CD4-positive, alpha-beta T cell treated with Interleukin-17A for 1 hour (primary cell): Measurements from ENCODE around the gene PPP2R5E.

Experiments used
- DNase-seq: peaks from one replicate; pipeline ENCODE4 v3.0.0-alpha.2; 2020

Gene PPP2R5E

GRCh38 chr14:63468294-63468693 is 74.9 kb downstream of the PPP2R5E start:
- no peak for DNase-seq

GRCh38 chr14:63467440-63468072 is 75.6 kb downstream of the PPP2R5E start:
- DNase-seq = no peak

DNA sequence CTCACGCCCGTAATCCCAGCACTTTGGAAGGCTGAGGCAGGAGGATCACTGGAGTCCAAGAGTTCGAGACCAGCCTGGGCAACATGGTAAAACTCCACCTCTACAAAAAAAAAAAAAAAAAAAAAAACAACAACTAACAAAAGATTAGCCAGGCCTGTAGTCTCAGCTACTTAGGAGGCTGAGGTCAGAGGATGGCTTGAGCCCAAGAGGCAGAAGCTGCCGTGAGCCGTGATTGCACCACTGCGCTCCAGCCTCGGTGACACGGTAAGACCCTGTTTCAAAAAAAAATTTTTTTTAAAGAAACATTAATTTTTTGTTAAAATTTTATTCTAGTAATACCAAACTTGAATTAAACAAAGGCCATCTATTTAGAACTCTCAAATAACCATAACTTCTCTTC is 77.8 kb downstream of the PPP2R5E start:
- no peak for DNase-seq

DNA sequence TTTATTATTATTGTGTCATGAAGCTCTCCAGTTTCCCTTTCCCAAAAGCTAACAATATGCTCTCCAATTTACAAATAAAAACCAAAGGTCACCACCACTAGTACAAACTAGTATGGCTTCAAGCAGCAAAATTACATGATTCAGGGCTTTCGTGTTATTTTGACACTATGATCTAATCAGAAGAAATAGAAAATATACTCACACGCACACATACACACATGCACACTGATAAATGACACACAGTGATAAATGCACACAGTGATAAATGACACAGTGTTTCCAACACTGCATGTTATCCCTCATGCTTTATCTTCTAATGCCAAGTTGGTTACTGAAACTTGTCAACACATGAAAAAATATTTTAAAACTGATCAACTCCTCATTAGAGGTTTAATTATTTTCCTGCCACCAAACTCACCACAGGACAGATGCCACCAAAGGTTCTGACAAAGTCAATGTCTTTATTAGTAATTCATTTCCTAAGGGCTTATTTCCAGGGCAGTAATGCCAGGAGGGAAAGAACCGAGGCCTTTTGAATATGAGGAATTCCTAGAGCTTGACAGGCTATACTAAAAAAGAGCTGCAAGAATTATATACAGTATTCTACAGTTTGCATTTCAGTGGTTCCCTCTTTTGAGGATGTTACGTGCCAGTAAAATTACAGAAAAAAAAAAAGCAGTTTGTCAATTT is 82.4 kb downstream of the PPP2R5E start:
- DNase-seq = no peak

- DNase-seq = no peak
Measured at GRCh38 chr14:63459738-63460137, 83.4 kb downstream of the PPP2R5E start.

DNA sequence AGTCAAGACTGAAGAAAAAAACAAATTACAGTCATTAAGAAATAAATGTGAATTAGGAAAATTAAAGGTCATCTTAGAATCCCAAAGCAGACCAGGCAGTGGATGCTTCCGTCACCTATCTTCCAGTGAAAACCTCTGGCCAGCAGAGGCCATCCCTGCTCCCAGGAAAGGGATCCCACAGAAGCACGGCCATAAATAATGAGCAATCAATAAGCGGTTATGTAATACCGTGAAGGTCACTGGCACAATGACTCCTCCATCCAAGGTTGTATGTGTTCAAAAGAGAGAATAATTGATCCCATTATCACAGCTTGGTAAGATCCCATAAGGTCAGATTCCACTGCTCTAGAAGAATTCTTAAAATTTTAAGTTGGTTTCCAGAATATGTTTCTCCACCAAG is 85.7 kb downstream of the PPP2R5E start:
- DNase-seq = no peak

DNA sequence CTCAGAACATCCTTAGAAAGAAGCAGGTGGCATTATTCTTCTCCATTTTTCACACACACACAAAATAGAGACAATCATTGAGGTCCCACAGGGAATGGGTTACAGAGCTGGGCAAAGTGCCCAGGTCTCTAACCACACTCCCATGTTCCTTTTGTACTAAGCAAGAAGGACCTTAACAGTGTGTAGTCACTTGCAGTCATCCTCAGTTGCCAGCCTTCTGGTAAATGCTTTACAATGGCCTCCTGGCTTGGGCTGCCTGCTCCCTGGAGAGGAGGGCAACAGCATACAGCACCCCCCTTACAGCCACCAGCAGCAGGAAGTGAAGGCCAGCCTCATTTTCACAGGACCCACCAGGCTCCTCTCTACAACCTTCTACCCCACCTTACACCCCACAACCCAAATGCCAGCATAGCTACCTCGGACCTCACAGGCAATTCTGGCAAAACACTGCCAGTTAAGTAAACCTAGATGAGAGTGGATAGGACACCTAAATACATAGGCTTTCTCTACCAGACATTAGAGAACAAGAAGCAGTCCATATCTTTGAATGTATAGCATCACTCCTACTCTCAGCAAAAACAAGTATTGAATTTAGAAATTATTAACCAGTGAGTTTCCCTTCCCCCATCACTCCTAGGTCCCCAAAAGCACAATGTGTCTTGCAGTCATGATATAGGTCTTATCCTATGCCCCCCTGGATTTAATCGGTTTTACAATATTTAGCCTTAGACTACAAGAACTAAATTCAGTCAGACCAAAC is 88.1 kb downstream of the PPP2R5E start:
- DNase-seq = no peak

- DNase-seq = no peak
Measured at GRCh38 chr14:63454436-63454835, 88.7 kb downstream of the PPP2R5E start.

DNA sequence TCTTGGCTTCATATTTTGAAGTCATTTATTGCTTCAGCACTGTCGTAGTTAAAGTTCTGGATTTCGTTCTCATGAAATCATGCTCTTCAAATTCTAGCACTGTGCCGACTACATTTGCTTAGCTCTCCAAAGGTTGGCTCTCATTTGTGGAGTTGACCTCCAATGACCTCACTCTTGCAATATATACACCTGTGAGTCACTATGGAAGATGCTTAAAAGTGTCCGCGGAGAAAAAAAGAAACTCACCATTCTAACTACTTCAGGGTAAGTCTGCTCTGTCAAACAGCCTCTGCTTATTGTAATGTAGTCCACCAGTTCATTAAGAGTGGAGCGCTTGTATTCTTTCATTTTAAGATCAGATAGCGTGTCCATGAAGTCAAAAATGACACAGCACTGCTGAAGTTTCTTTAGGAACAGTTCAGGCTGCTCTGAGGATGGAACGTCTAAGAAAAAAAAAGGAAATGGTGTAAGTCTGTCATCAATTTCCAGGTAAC is 89.7 kb downstream of the PPP2R5E start:
- DNase-seq = no peak

- no peak for DNase-seq
Measured at GRCh38 chr14:63452796-63453195, 90.4 kb downstream of the PPP2R5E start.

- DNase-seq = no peak
Measured at GRCh38 chr14:63448841-63449240, 94.3 kb downstream of the PPP2R5E start.

GRCh38 chr14:63444588-63444987 is 98.6 kb downstream of the PPP2R5E start:
- DNase-seq = no peak

DNA sequence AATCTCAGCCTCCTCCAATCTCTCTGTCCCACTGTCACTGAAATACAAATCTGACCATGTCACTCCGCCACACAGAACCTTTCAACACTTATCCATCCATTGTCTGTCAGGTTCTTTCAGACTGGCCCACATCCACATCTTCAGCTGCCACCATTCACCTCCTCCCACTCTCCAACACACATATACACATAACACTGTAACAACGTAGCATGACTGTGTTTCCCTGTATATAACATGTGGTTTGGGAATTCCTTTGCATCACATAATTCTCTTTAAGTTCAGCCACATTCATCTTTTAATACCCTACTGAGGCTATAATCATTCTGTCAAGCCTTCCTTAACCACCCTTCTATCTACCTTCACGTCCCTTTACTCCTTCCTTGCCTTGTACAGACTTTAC is 99.2 kb downstream of the PPP2R5E start:
- DNase-seq = no peak

DNA sequence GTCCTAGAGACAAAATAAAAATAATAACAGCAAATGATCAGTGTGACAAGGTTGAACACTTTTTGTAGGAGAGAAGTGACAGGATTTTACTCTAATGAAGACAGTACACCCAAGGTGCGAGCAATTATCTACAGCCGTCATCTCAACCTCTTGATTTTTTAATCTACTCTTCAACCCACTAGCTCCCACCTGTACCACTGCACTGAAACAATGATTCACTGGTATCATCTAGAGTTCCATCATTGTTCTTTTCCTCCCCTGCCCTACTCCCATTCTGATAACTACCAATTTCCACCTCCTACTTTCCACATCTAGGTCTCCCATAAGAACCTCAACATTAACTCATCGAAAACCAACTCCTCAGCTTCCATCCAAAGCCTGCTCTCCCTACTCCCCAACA is 99.8 kb downstream of the PPP2R5E start:
- no peak for DNase-seq

DNA sequence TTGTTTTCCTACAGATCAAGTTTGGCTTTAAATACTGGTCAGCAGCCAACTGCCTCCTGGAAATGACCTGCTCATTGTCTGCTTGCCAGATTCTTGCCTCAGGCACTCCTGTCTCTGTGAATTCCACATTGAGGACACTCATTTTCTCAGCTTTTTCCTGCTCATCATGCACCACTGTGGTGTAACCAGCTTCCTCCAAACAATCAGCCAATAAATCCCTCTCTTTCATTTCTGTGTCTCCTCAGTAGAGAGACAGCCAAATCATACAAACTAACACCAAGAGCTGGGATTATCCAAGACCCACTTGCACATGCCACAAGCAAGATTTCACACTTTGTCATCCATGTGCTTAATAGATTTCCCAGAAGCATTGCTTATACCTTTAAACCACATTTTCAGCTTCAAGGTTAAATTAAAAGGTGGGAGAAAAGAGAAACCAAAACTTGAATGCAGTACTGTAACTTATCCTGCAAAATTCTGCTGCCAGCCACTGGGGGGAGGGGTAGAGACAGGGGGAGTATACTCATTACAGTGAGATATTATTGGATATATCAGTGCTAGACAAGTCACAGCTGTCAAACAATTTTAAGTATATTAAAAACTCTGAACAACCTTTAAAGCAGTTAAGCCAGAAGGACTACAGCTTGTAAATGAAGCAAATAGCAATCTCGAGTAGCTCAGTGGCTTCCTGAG is 105.0 kb downstream of the PPP2R5E start:
- DNase-seq = peak; percentile 36

DNA sequence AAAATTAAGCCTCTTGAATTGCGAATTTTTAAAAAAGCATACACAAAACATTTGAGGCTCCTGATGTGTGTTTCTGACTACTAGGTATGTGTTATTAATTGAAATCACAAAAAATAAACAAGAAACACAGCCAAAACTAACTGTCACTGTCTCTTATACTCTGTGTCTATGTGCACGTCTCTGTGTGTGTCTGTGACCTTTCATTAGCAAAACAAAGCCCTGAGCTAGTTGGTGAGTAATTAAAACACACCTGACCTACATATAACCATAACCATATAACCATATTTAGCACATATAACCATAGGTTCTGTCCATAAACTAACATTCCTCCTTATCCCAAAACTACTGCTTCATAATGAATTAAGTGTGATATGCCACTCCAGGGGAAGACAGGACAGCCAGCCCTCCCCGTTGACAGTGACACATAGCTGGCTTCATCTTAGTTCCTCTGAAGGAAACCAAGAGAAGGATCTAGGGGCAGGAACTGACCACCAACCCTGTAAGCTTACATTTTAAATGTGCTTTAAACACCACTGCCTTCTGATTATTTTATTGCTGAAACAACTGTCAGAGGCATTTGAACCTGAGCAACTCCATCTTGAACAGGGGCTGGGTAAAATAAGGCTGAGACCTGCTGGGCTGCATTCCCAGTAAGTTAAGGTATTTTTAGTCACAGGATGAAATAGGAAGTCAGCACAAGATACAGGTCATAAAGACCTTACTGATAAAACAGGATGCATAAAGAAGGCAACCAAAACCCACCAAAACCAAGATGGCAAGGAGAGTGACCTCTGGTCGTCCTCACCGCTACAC is 106.7 kb downstream of the PPP2R5E start:
- DNase-seq = no peak

- DNase-seq = no peak
Measured at GRCh38 chr14:63435838-63436237, 107.3 kb downstream of the PPP2R5E start.

- DNase-seq = no peak
Measured at GRCh38 chr14:63435204-63435603, 108.0 kb downstream of the PPP2R5E start.

GRCh38 chr14:63432888-63433552 is 110.2 kb downstream of the PPP2R5E start:
- no peak for DNase-seq

DNA sequence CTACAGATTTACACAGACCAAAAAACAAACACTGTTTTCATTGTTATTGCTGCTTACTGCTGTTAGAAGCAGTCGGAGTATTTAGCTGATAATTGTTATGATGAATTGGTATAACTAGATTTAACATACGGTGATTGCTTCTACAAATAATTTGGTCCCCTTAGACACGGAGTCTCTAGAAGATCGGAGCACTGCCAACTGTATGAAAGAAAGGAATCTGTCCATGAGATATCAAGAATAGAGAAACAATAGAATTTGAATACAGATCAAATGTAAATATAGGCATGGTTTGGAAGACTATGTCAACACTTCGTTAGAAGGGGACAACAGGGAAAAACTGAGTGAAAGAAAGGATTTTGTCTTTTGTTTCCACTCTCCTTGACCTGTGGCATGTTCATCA is 110.9 kb downstream of the PPP2R5E start:
- no peak for DNase-seq

DNA sequence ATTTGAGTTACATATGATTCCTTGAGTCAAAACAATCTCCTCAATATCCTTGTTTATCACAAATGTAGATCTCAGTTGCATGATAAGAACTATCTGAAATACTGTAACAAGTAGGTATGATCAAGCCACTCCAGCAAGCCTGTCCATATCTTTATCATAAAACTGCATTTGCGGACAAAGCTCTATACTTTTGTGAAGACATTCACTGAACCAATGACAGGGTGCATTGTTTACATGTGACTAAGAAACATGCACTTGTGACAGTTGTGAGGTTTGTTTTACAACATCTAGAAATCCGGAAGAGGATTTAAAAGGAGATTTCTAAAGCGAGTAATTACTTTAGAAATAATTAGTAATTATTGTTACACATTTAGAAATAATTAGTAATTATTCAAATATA is 111.7 kb downstream of the PPP2R5E start:
- no peak for DNase-seq

GRCh38 chr14:63428486-63428885 is 114.7 kb downstream of the PPP2R5E start:
- DNase-seq = no peak
